Dermis microvascular lymphatic vessel endothelial cell (primary cell): Measurements from ENCODE around the gene CD109. TPM values are rescaled to one million over a fixed set of nuclear protein-coding genes. Genes with fewer than 3 reads are reported as not detected.

Experiments used
- DNase-seq, 2 donors: peaks; one replicate each; pipeline versions ENCODE4 v3.0.0 to v3.0.0-alpha.2; 2010; ENCODE audit warnings: low read depth in 2 of 2
- total RNA-seq: library from RNA; depleted of rRNA; stranded (reverse); fragments of >200 nt; gene quantifications from 2 replicates; pipeline ENCODE4 v1.2.1, GENCODE V29; 2014

The CD109 gene
- total RNA-seq, 1 donor from 2014 or later, result 9.2 TPM

- peak; percentile 42 to 60 for DNase-seq
Measured at GRCh38 chr6:73854998-73855718, 159.2 kb downstream of the CD109 start.

- no peak for DNase-seq
Measured at GRCh38 chr6:73857341-73857890, 161.4 kb downstream of the CD109 start.

DNA sequence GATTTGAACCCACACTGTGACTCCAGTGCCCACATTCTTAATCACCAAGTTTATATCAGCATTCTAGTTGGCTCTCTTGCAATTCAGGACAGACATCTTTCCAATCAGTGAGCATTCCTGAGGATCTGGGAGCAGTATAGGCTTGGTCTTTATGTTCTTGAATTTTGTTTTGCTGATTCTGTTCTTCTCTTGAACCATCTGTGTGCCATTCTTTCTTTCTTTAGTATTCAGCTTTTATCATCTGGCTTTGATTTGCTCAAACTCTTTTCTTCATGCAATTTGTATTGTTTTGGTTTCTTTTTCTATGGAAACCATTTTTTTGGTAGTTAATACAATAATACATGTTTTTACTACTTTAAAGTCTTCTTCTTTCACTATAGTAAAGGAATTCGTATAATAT is 162.4 kb downstream of the CD109 start:
- DNase-seq, result no peak

DNA sequence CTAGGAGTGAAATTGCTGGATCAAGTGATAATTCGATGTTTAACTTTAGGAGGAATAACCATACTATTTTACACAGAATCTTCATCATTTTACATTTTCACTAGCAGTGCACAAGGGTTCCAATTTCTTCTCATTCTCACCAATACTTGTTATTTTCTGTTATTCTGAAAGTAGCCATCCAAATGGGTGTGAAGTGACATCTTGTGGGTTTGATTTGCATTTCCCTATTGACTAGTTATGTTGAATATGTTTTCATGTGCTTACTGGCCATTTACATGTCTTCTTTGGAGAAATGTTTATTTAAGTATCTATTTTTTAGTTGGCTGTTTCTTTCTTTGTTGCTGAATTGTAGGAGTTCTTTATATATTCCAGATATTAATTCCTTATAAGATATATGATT is 164.3 kb downstream of the CD109 start:
- DNase-seq, result no peak

DNA sequence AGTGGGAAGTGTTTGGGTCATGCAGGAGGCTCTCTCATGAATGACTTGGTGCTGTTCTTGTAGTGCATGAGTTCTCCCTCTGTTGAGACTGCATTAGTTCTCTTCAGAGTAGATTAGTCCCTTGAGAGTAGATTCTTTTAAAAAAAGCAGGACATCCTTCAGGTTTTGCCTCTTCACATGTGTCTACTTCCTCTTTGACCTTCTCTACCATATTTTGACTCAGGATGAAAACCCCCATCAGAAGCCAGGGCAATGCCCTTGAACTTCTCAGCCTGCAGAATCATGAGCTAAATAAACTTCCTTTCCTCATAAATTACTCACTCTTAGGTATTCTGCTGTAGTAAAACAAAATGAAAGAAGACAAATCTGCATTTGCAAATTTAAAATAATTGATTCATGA is 170.3 kb downstream of the CD109 start:
- DNase-seq, result no peak

- DNase-seq, result no peak
Measured at GRCh38 chr6:73867411-73867810, 171.4 kb downstream of the CD109 start.

DNA sequence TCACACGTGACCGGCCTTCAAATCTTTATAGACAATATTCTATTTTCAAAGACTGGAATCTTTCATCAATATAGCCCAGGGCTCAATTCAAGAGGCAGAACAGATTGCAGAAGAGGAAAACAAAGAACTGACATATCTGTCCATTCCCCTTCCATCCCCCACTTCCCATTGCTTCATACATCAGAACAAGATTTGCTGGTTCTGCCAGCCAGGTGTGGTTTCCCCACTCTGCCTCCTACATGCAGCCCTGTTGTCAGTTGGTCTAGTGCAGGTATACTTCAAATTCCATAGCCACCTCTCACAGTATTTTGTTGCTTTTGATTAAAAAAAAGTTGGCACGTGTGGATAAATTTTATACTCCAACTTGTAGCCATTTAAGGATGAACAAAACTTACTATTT is 174.9 kb downstream of the CD109 start:
- DNase-seq, result no peak

DNA sequence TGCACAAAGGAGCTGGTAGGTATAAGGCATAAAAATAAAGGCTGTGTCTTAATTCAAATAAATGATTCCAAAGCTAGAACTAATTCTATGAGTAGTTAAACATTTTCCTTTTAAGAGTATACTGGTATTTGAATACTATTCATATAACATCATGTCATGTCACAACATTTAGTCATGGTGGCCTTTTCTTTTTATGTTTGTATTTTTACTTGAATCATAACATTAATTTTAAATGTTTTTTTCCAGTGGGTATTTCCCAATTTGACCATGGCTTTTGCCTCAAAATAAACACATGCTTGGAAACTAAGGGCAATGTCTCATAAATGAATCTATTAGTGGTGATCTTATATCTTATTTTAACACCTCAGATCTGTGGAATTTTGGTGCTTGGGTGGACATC is 177.1 kb downstream of the CD109 start:
- no peak for DNase-seq

Other genes starting within 250 kb of the CD109 start
- gene CGAS, start 243.9 kb upstream of the CD109 start, total RNA-seq, result 1.0 TPM in 2 replicates
- 22.6 and 24.5 TPM in 2 replicates for gene MTO1, start 234.5 kb upstream of the CD109 start, total RNA-seq
- 19,247 and 25,959 TPM in 2 replicates for gene EEF1A1, start 175.2 kb upstream of the CD109 start, total RNA-seq
- 22.6 and 31.0 TPM in 2 replicates for gene SLC17A5, start 42.2 kb upstream of the CD109 start, total RNA-seq